22Rv1 (cell line): ENCODE results near the gene ZNF783.

Experiments used
- H3K27ac ChIP-seq: fragments of 450-650 bp; 2 replicates; pipeline ENCODE4 v1.5.1; 2017
- CTCF ChIP-seq: fragments of 450-650 bp; IDR thresholded peaks from 2 replicates; pipeline ENCODE4 v1.5.1; 2017; ENCODE audit warnings: mild to moderate bottlenecking
- ZFX ChIP-seq: fragments of 450-650 bp; IDR thresholded peaks from 2 replicates; pipeline ENCODE4 v1.6.1; 2017; ENCODE audit warnings: antibody characterized with exemption, borderline replicate concordance

Gene ZNF783

GRCh38 chr7:149286811-149287400, 24.9 kb downstream of the ZNF783 start:
- H3K27ac ChIP-seq: no peak overlapping the region
- TF ChIP-seq CTCF: no peak
- TF ChIP-seq ZFX: no peak

GRCh38 chr7:149287622-149288021, 25.6 kb downstream of the ZNF783 start:
- H3K27ac ChIP-seq: no peak overlapping the region

GRCh38 chr7:149289262-149289661, 27.3 kb downstream of the ZNF783 start:
- TF ChIP-seq CTCF (no peak), ZFX (no peak)
- no peak overlapping the region for H3K27ac ChIP-seq

More at GRCh38 chr7:149287622-149288021, 25.6 kb downstream of the ZNF783 start:
- TF ChIP-seq ZFX (no peak), CTCF (no peak)

GRCh38 chr7:149289856-149290255, 27.9 kb downstream of the ZNF783 start:
- no peak for TF ChIP-seq CTCF
- TF ChIP-seq ZFX: no peak
- no peak overlapping the region for H3K27ac ChIP-seq

- no peak for TF ChIP-seq ZFX
- no peak for TF ChIP-seq CTCF
- H3K27ac ChIP-seq: no peak overlapping the region
Observed at GRCh38 chr7:149291036-149291780, 29.2 kb downstream of the ZNF783 start.

GRCh38 chr7:149291781-149292461, 29.9 kb downstream of the ZNF783 start:
- no peak for TF ChIP-seq ZFX
- no peak for TF ChIP-seq CTCF
- no peak overlapping the region for H3K27ac ChIP-seq

- H3K27ac ChIP-seq: no peak overlapping the region
Observed at GRCh38 chr7:149292462-149292823, 30.4 kb downstream of the ZNF783 start.

More at GRCh38 chr7:149292462-149292823, 30.4 kb downstream of the ZNF783 start:
- TF ChIP-seq CTCF (no peak), ZFX (no peak)
